Activated T-helper 1 cell treated with anti-CD3 and anti-CD28 coated beads, Interleukin-2, amount 50 U/mL, for 16 hours (primary cell): ENCODE measurements around the gene CEP128.

Experiments
- DNase-seq, 2 donors: peaks; one replicate each; pipeline ENCODE4 v3.0.0-alpha.2; 2020; ENCODE audit warnings: low read depth in 1 of 2, low spot score in 1 of 2

CEP128 gene

DNA sequence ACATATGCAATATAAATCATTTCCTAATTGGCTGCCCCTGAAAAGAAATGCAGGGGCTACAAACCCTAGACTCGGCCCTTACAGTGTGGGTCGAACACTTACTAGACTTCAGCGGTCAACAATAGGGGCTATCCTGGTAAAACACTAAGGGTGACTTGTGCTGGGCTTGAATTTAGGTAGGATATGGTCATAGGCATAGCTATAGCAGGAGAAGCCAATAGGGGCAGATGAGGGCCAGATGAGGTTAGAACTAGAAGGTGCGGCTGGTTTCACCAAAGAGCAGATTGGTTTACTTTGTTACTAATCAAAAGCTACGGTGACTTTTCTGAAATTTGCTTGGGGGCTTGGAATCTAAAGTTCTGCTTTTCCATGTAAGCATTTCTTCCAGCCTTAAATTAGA lies 447.9 kb downstream of the CEP128 start:
- DNase-seq = no peak

DNA sequence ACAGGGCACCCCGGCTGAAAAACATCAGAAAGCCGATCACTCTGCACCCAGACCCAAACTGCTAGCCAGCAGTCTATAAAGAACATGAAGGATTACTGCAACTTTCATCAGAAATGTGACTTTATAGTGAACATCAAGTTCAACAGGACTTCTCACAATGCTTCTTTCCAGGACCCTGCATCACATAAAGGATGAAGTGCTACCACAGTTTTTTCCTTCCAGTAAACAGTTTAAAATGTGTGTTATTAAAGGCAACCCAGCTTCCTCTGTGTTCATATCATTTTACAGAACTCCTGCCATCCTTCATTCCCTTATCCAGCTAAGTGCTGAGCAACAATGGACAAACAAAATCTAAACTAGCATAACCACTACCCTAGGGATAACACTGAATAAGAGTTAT lies 449.9 kb downstream of the CEP128 start:
- no peak for DNase-seq

DNA sequence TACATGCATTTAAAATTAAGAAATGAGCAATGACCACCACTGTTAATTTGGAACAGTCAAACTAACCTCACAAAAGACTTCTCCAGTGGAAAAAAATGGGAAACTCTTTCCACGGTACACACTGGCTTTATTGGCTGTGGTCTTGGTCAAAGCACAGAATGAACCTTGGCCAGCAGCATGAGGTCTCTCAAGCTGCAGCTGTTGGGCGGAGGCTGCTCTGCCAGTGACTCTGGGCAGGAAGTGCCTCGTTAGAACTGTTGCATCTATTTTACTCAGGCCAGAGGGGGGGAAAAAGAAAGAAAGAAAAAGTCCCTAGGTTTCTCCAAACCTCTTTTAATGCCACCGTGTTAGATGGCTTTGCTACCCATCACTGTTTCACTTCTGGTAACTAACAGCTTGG lies 450.4 kb downstream of the CEP128 start:
- DNase-seq = no peak

DNA sequence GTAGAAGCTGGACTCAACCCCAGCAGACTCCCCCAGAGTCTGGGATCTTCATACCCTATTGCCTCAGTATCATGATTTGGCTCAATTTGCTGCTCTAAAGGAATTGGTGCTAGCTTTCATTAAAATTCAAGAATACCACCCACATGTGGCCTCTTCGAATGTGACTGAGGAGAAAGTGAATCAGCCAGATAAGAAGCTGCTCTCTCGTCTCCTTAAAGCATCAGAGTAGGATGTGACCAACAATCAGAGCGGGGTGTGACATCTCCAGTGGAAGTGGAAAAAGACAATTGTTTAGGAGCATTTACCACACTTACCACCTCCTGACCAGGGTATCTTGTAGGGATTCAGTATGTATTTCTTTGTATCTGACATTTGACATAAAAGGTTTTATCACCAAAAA lies 452.0 kb downstream of the CEP128 start:
- no peak for DNase-seq

DNA sequence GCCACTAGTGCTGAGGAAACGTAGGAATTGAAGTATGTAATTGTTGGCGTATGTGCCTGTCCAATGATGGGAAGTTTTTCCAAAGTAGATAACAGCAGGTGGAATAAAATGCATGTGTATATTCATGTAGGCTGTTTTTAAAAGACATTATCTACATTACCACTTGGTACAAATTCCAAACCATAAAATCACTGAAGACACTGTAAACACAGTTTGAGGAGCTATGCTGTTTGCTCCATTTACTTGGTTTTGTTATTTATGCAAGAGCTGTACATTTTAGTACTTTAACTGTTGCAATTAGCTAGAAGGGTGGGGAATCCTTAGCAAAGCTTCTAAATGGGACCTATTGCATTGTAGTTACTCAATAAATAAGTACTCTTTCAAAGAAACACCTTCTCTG lies 455.8 kb downstream of the CEP128 start:
- DNase-seq = no peak

DNA sequence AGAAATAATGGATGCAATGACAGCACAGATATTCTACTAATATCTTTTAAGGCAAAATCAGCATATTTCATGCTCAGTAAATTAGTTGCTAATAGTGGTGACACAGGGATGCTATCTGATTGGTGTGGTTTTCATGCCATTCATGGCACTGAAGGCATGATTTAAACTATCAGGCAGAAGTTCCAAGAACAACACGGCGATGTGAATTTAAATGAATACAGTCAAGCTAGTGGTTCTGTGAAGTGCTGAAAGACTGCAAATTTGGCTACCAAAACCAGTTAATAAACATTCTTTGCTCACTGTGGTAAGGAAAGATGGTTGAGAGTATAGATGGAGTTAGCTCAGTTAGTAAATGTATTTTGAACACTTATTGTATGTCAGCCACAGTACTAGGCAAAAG lies 458.2 kb downstream of the CEP128 start:
- DNase-seq = no peak

DNA sequence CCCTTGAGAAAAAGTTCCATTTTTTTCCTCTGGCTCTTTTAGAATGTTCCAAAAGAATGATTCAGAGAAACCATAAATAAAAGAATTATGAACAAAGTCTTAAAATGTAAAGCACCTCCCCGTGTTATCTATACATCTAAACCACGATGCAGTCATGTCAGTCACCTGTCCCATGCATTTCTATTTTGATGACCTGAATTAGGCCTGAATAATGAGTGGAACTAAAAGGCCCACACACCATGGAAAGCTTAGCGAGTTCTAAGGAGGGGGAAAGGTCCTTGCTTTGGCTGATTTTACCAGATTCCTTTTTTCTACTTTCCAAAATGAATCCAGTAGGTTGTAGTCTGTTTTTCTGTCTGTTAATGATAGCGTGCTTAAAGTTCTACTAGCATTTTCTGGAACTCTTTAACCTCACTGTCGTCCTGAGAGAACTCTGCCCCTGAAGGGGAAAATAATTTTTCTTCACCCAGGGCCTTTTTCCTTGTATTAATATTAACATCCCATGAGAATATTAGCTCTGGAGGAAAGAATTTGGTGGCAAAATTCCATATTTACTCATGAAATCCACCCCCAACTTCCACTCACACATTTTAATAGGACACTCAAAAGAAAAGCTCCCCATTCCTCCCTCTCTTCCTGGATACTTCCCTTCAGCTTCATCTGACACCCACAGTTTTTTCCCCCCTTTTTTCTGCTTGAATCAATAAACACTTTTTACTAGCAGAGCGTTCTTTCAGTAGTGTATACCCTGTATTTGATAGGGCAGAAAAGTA lies 464.0 kb downstream of the CEP128 start:
- no peak for DNase-seq

DNA sequence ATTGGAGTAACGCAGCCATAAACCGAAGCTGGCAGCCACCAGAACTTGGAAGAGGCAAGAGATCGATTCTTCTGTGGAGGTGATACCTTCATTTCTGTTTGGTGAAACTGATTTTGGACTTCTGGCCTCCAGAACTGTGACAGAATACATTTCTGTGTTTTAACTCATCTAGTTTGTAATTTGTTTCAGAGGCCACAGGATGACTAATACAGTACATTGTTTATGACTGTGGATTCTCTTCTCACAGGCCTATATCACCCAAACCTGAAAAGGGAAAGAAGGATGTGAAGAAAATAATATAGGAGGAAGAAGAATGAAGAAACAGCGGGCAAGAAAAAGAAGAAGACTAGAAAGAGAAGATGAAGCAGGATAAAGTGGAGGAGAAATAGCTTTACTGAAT lies 466.5 kb downstream of the CEP128 start:
- DNase-seq = no peak

DNA sequence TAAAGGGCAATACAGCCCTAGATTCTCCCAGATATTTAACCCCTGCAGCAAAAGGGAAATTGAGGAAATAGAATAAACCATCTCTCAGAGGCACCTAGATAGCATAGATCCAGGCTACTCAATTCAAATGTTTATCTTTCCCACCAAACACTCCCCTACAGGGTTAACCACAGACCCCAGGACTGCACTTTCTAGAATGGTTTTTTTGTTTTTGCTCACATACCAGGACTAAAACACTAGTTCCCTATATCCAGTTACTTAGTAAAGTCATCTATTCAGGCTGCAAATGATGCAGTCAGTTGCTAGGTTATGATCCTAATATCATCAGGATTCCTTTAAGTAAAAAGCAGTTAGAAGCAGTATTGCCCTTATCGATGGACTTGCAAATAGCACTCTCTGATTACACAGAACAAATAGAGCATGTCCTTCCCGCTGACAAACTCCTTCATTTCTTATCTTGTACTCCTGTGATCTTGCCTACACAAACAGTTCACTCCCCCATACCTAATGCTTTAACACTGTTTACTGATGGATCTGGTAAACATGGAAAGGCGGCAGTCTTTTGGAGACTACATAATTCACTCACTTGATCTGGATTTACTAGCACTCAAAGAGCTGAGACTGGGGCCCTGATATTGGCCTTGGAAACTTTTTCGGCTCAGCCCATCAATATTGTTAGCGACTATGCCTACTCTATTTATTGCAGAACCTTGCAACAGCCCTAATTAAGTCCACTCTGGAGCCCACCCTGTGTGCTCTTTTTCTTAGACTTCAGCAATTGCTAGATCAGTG lies 473.0 kb downstream of the CEP128 start:
- no peak for DNase-seq

DNA sequence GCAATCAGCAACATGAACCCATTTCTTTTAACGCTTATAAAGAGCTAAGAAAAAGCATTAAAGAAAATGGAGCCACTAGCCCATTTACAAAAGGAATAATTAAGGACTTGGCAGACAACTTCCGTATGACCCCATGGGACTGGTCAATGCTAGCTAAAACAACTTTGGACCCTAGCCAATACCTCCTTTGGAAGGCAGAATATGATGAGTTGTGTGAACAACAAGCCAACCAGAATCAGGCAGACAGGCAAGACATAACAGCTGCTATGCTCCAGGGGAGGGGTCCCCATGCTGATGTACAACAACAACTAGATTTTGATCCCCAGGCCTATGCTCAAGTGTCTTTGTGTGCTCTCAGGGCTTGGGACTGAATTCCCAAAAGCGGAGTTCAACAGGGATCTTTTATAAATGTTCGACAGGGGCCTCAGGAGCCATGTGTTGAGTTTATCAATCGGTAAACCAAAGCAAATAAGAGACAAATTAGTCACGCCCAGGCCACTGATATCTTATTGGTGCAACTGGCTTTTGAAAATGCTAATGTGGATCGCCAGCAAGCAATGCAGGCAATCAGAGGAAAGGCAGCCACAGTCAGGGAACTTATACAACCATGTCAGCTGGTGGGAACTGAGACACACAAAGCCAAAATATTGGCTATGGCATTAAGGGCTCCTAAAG lies 475.9 kb downstream of the CEP128 start:
- DNase-seq = no peak

DNA sequence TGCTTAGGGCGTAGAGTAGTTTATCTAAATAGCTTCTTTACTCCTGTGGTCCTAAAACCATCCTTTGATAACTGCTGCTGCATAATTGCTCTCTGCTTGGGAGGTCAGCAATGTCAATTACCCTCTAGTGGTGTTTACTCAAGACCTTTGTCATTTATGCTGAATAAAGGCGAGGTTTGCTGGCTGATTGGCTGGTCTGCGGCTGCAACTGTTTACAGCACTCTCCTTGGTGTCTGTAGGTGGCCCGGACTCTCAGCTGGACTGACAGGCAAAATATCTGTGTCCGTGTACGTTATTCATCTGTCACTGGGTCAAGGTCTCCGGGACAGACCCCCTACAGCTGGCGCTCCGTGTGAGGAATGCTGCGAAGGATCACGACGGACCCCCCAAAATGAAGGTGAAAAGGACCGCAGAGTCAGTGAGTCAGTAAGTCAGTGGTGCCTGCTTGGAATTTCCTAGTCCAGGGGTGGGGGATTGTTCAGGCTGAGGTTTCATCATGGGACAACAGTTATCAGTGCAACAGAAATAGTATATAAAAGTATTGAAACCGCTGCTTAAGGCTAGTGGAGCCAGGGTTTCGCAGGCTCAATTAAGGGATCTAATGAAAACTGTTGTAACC lies 476.9 kb downstream of the CEP128 start:
- no peak for DNase-seq

DNA sequence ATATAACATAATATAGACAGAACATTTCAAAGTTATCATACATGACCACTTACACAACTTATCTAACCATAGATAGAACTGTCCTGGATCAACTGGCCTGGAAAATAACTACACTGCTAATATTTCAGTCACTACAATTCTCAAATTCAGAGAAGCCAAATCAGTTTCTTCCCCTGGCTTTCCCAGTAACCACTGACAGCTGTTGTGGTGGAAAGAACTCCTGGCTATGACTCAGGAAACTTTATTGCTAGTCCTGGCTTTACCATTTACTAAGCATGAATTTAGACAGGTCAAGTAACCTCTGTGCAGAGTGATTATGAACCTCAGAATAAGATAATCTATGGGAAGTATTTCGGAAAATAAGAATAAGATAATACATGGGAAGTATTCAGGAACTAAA lies 485.3 kb downstream of the CEP128 start:
- no peak for DNase-seq

DNA sequence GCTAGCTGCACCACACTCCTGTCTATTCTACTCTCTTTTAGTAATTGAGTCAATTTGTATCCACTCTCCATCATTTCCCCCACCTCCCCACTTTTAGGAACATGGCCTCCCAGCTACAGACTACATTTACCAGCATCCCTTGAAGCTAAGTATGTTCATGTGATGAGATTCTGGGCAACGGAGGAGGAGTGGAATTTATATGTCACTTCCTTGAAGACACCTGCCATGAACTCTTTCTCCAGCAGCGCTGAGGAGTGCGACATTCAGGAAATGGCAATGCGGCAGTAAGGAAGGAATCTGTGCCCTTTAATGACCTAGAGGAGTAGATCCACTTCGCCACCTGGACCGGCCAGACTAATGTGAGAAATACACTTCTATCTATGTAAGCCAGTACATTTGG lies 486.5 kb downstream of the CEP128 start:
- DNase-seq = no peak

DNA sequence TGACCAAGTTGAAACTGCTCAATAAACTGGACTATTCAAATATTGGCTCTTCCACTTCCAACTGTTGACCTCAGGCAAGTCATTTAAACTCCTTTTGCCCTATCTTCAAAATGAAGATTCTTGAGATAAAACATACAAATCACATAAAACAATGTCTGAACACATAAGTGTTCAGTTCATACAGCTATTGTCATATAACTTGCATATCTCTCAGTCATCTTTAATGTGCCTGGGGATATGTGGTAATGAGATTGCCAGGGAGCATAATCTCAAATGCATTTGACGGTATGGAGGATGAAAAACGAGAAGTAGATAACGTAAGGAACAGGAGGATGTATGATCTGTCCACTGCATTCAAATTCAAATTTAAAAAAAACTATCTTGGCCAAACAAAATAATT lies 493.3 kb downstream of the CEP128 start:
- no peak for DNase-seq

DNA sequence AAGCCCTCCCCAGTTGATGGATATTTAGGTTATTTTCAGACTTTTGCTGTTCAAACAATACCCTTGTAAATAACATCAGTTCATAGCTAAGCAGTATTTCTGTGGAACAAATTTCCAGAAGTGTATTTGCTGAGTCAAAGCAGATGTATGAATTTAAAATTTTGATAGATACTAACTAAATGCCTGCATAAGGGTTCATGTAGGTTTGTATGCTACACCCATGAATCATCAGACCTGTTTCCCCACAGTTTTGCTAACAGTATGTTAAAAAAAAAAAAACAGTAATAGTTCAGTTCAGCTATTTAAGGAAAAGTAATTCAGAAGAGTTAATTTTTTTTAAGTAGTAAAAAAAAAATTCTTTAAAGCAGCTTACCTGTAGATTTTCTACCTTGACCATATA lies 494.1 kb downstream of the CEP128 start:
- DNase-seq = no peak
